ENCODE measurements around the gene KAT8. TPM values are rescaled to one million over a fixed set of nuclear protein-coding genes. Genes with fewer than 3 reads are reported as not detected.

The KAT8 gene
- total RNA-seq, 3 donors from 2014 or later, result 61.1 to 83.1 (median 69.6) TPM

- no peaks in the 10 kb centered on the region for H3K9me3 ChIP-seq
- H3K4me3 ChIP-seq, result no peak overlapping the region
- DNase-seq (peak in 1 of 3 donors; percentile 43), ATAC-seq (no peak)
- no peaks in the 10 kb centered on the region for H3K36me3 ChIP-seq (ENCODE audit: low read depth)
- peaks cover 26% of the 10 kb centered on the region for H3K4me1 ChIP-seq (ENCODE audit: low read depth)
- TF ChIP-seq, protein P1, sequence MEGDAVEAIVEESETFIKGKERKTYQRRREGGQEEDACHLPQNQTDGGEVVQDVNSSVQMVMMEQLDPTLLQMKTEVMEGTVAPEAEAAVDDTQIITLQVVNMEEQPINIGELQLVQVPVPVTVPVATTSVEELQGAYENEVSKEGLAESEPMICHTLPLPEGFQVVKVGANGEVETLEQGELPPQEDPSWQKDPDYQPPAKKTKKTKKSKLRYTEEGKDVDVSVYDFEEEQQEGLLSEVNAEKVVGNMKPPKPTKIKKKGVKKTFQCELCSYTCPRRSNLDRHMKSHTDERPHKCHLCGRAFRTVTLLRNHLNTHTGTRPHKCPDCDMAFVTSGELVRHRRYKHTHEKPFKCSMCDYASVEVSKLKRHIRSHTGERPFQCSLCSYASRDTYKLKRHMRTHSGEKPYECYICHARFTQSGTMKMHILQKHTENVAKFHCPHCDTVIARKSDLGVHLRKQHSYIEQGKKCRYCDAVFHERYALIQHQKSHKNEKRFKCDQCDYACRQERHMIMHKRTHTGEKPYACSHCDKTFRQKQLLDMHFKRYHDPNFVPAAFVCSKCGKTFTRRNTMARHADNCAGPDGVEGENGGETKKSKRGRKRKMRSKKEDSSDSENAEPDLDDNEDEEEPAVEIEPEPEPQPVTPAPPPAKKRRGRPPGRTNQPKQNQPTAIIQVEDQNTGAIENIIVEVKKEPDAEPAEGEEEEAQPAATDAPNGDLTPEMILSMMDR (IDR thresholded peaks at IDR 0.05), result no peak
- intact Hi-C loops (cut with DNase I, micrococcal nuclease), result no loop called here
Measured at GRCh38 chr16:31110106-31111034, 7.1 kb upstream of the KAT8 start.

DNA sequence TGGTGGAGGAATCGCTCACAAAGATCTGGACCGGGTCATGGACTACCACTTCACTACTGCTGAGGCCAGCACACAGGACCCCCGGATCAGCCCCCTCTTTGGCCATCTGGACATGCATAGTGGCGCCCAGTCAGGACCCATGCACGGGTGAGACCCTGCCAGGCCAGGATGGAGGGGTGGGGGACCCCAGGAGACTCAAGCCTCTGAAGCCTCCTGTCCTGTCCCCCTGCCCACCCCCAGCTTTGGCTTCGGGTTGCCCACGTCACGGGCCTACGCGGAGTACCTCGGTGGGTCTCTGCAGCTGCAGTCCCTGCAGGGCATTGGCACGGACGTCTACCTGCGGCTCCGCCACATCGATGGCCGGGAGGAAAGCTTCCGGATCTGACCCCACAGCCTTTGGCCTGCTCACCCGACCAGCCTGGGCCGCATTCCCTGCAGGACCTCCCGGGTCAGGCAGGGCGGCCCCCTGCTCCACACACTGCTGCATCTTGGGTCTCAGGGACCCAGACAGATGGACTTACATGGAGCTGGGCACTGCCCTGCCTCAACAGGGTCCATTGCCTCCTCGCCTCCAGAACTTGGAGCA is 5.5 kb upstream of the KAT8 start:
- DNase-seq (peak in 1 of 3 donors; percentile 59), ATAC-seq (no peak)
- Histone ChIP-seq H3K4me3 (no peak overlapping the region), H3K36me3 (ENCODE audit: low read depth) (no peaks in the 10 kb centered on the region), H3K9me3 (no peaks in the 10 kb centered on the region), H3K4me1 (ENCODE audit: low read depth) (peaks cover 35% of the 10 kb centered on the region)
- TF ChIP-seq, protein P1 (IDR thresholded peaks at IDR 0.05), result no peak
- intact Hi-C loops (cut with DNase I, micrococcal nuclease), result no loop called here

GRCh38 chr16:31112711-31113110 is 4.8 kb upstream of the KAT8 start:
- H3K9me3 ChIP-seq, result no peaks in the 10 kb centered on the region
- H3K36me3 ChIP-seq (ENCODE audit: low read depth), result peaks cover 4% of the 10 kb centered on the region
- no peak for ATAC-seq
- H3K4me1 ChIP-seq (ENCODE audit: low read depth), result peaks cover 35% of the 10 kb centered on the region
- DNase-seq, result no peak
- intact Hi-C loops (cut with DNase I, micrococcal nuclease), result no loop called here
- no peak overlapping the region for H3K4me3 ChIP-seq
- TF ChIP-seq, protein P1 (IDR thresholded peaks at IDR 0.05), result no peak

GRCh38 chr16:31113121-31114120 is 4.0 kb upstream of the KAT8 start:
- H3K9me3 ChIP-seq, result no peaks in the 10 kb centered on the region
- TF ChIP-seq, protein P1 (IDR thresholded peaks at IDR 0.05), result no peak
- ATAC-seq (no peak), DNase-seq (peak in 1 of 3 donors; percentile 46)
- intact Hi-C loops (cut with DNase I, micrococcal nuclease), result no loop called here
- peaks cover 4% of the 10 kb centered on the region for H3K36me3 ChIP-seq (ENCODE audit: low read depth)
- H3K4me1 ChIP-seq (ENCODE audit: low read depth), result peaks cover 35% of the 10 kb centered on the region
- no peak overlapping the region for H3K4me3 ChIP-seq

DNA sequence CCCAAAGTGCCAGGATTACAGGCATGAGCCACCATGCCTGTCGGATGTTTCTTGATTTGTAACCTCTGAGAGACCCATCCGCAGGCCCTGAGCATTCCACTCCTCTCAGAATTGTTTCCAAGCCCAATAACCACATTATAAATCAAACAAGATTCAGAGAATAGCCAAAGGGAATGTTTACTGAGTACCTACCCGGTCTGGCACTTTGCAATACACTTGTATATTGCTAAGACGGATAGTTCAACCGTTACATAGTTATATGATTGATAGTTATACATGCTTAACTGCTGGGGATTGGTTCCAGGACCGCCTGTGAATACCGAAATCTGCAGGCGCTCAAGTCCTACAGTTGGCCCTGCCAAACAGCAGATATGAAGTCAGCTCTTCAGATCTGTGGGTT is 3.0 kb upstream of the KAT8 start:
- ATAC-seq (no peak), DNase-seq (no peak)
- H3K9me3 ChIP-seq, result no peaks in the 10 kb centered on the region
- H3K36me3 ChIP-seq (ENCODE audit: low read depth), result peaks cover 4% of the 10 kb centered on the region
- H3K4me1 ChIP-seq (ENCODE audit: low read depth), result peaks cover 36% of the 10 kb centered on the region
- no peak overlapping the region for H3K4me3 ChIP-seq
- TF ChIP-seq, protein P1 (IDR thresholded peaks at IDR 0.05), result no peak
- intact Hi-C loops (cut with DNase I, micrococcal nuclease), result no loop called here
